ENCODE data around the gene PTPRK. TPM values are rescaled to one million over a fixed set of nuclear protein-coding genes. Genes with fewer than 3 reads are reported as not detected.

PTPRK gene
- polyA plus RNA-seq, 1 donor (not counting 4 experiments of a cell fraction or from before 2014, with no cell fraction given), result 52.7 TPM

GRCh38 chr6:128067446-128068118, 452.8 kb downstream of the PTPRK start:
- no peak for FAIRE-seq
- dilution Hi-C loops (cut with MboI; ENCODE audit: extremely low pct_ligation_motif_present, low sequenced_read_pairs), result no loop called here
- no peak for TF ChIP-seq CTCF (optimal IDR thresholded peaks at IDR 0.05 in 1 of 3, IDR thresholded peaks at IDR 0.05 in 1 of 3, conservative IDR thresholded peaks at IDR 0.05 in 1 of 3; ENCODE audit: extremely low read depth in 1 of 3, insufficient read depth in 2 of 3, low read length in 3 of 3)
- no peak for TF ChIP-seq EZH2 (IDR thresholded peaks at IDR 0.05; ENCODE audit: low read length)

GRCh38 chr6:128065072-128065471, 455.3 kb downstream of the PTPRK start:
- TF ChIP-seq CTCF (optimal IDR thresholded peaks at IDR 0.05 in 1 of 3, IDR thresholded peaks at IDR 0.05 in 1 of 3, conservative IDR thresholded peaks at IDR 0.05 in 1 of 3; ENCODE audit: extremely low read depth in 1 of 3, insufficient read depth in 2 of 3, low read length in 3 of 3), result no peak
- TF ChIP-seq EZH2 (IDR thresholded peaks at IDR 0.05; ENCODE audit: low read length), result no peak
- H3K9me1 ChIP-seq (ENCODE audit: control insufficient read depth, extremely low read depth, insufficient read depth, low read length), result no peaks in the 10 kb centered on the region
- dilution Hi-C loops (cut with MboI; ENCODE audit: extremely low pct_ligation_motif_present, low sequenced_read_pairs), result no loop called here
- no peak for FAIRE-seq
- H3K4me3 ChIP-seq (ENCODE audit: control insufficient read depth in 2 of 3, extremely low read depth in 1 of 3, insufficient read depth in 2 of 3, low read depth in 1 of 3, low read length in 3 of 3), result no peak overlapping the region
- no peaks in the 10 kb centered on the region for H3K79me2 ChIP-seq (ENCODE audit: control insufficient read depth, insufficient read depth, low read length)
- no peaks in the 10 kb centered on the region for H3K9me3 ChIP-seq (ENCODE audit: control insufficient read depth, low read depth, low read length)
- no peak overlapping the region for H2AFZ ChIP-seq (ENCODE audit: control insufficient read depth, low read length)
- H4K20me1 ChIP-seq (ENCODE audit: control insufficient read depth, extremely low read depth, insufficient read depth, low read length), result no peaks in the 10 kb centered on the region
- no peak for DNase-seq (ENCODE audit: low read depth, low spot score)
- H3K36me3 ChIP-seq (ENCODE audit: control insufficient read depth in 2 of 2, extremely low read depth in 1 of 2, insufficient read depth in 2 of 2, low read length in 2 of 2), result peaks cover 11 to 14% of the 10 kb centered on the region in 2 experiments
- no peak overlapping the region for H3K9ac ChIP-seq (ENCODE audit: control insufficient read depth, extremely low read depth, insufficient read depth, low read length)
- no peak overlapping the region for H3K4me2 ChIP-seq (ENCODE audit: control insufficient read depth, extremely low read depth, insufficient read depth, low read depth, low read length)
- H3K27me3 ChIP-seq (ENCODE audit: control insufficient read depth, extremely low read depth, insufficient read depth, low read length), result no peaks in the 10 kb centered on the region
- no peaks in the 10 kb centered on the region for H3K4me1 ChIP-seq (ENCODE audit: control insufficient read depth, extremely low read depth, insufficient read depth, low read length)
- H3K27ac ChIP-seq (ENCODE audit: control insufficient read depth, insufficient read depth, low read length), result no peak overlapping the region

More at GRCh38 chr6:128067446-128068118, 452.8 kb downstream of the PTPRK start:
- Histone ChIP-seq H4K20me1 (ENCODE audit: control insufficient read depth, extremely low read depth, insufficient read depth, low read length) (no peaks in the 10 kb centered on the region), H3K4me3 (ENCODE audit: control insufficient read depth in 2 of 3, extremely low read depth in 1 of 3, insufficient read depth in 2 of 3, low read depth in 1 of 3, low read length in 3 of 3) (no peak overlapping the region), H3K36me3 (ENCODE audit: control insufficient read depth in 2 of 2, extremely low read depth in 1 of 2, insufficient read depth in 2 of 2, low read length in 2 of 2) (peaks cover 11 to 12% of the 10 kb centered on the region in 2 experiments), H3K27ac (ENCODE audit: control insufficient read depth, insufficient read depth, low read length) (no peak overlapping the region), H3K9me1 (ENCODE audit: control insufficient read depth, extremely low read depth, insufficient read depth, low read length) (no peaks in the 10 kb centered on the region), H3K4me2 (ENCODE audit: control insufficient read depth, extremely low read depth, insufficient read depth, low read depth, low read length) (no peak overlapping the region), H3K27me3 (ENCODE audit: control insufficient read depth, extremely low read depth, insufficient read depth, low read length) (no peaks in the 10 kb centered on the region), H2AFZ (ENCODE audit: control insufficient read depth, low read length) (no peak overlapping the region), H3K79me2 (ENCODE audit: control insufficient read depth, insufficient read depth, low read length) (no peaks in the 10 kb centered on the region), H3K4me1 (ENCODE audit: control insufficient read depth, extremely low read depth, insufficient read depth, low read length) (no peaks in the 10 kb centered on the region), H3K9ac (ENCODE audit: control insufficient read depth, extremely low read depth, insufficient read depth, low read length) (no peak overlapping the region), H3K9me3 (ENCODE audit: control insufficient read depth, low read depth, low read length) (no peaks in the 10 kb centered on the region)
- DNase-seq (ENCODE audit: low read depth, low spot score), result no peak

All from keratinocyte (primary cell).